ENCODE measurements around the gene PCNT. TPM values are rescaled to one million over a fixed set of nuclear protein-coding genes. Genes with fewer than 3 reads are reported as not detected.

PCNT gene
- total and polyA plus RNA-seq, 2 donors (not counting 1 experiment from before 2014, with no cell fraction given), result 20.3 to 58.1 TPM

DNA sequence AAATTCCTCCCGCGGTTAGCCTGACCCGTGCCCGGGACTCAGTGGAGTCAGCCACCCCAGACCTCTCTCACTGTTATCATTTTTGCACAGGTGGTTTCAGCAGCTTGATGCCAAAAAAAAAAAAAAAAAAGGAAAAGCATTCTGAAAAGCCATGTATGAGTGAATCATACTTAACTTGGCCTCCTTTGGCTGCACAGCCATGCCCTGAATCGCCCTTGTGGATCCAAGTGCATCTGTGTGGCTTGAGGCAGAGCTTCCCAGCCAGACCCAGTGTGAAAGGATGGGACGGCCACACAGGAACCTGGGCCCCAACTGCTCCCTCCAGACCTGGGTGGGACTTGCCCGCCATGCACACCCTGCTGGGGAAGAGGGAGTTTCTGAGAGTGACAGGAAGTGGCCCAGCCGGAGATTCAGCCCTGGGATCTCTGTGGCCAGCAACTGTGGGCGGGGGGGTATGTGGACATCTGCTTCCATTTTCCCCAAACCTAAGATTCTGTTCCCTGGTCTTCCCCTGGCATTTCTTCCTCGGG is 29.2 kb upstream of the PCNT start:
- H3K4me3 Mint-ChIP-seq, result no peak overlapping the region
- no peak overlapping the region for H3K9ac ChIP-seq (ENCODE audit: low read length)
- H3K4me1 ChIP-seq (ENCODE audit: control insufficient read depth in 2 of 2, insufficient read depth in 2 of 2, low read length in 2 of 2), result peaks cover 13 to 28% of the 10 kb centered on the region in 2 donors
- intact Hi-C loops (cut with micrococcal nuclease), result no loop called here
- H2AFZ ChIP-seq (ENCODE audit: insufficient read depth, low read depth, low read length, poor library complexity, severe bottlenecking), result no peak overlapping the region
- H3K4me1 Mint-ChIP-seq, result peaks cover 19% of the 10 kb centered on the region
- TF ChIP-seq, protein P1, sequence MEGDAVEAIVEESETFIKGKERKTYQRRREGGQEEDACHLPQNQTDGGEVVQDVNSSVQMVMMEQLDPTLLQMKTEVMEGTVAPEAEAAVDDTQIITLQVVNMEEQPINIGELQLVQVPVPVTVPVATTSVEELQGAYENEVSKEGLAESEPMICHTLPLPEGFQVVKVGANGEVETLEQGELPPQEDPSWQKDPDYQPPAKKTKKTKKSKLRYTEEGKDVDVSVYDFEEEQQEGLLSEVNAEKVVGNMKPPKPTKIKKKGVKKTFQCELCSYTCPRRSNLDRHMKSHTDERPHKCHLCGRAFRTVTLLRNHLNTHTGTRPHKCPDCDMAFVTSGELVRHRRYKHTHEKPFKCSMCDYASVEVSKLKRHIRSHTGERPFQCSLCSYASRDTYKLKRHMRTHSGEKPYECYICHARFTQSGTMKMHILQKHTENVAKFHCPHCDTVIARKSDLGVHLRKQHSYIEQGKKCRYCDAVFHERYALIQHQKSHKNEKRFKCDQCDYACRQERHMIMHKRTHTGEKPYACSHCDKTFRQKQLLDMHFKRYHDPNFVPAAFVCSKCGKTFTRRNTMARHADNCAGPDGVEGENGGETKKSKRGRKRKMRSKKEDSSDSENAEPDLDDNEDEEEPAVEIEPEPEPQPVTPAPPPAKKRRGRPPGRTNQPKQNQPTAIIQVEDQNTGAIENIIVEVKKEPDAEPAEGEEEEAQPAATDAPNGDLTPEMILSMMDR (IDR thresholded peaks at IDR 0.05), result no peak
- H3K4me3 ChIP-seq (ENCODE audit: control extremely low read depth in 1 of 5, extremely low read depth in 1 of 5, insufficient read depth in 1 of 5, low read depth in 2 of 5, low read length in 4 of 5), result no peak overlapping the region
- CTCF ChIA-PET, result no interaction called here
- H3K27ac Mint-ChIP-seq, result no peak overlapping the region
- no peaks in the 10 kb centered on the region for H3K9me3 Mint-ChIP-seq (ENCODE audit: insufficient read depth)
- H3K27ac ChIP-seq (ENCODE audit: low read length in 2 of 2), result no peak overlapping the region
- no peak overlapping the region for H3K4me2 ChIP-seq (replicated peaks; ENCODE audit: low read depth, low read length, poor library complexity, severe bottlenecking)
- peaks cover 3% of the 10 kb centered on the region for H3K27me3 Mint-ChIP-seq
- peaks cover 2 to 12% of the 10 kb centered on the region in 2 experiments for H3K36me3 ChIP-seq (replicated peaks in 1 of 2; ENCODE audit: control extremely low read depth in 1 of 2, control insufficient read depth in 1 of 2, extremely low read depth in 1 of 2, insufficient read depth in 2 of 2, low read length in 1 of 2)
- ATAC-seq (ENCODE audit: low read depth), result no peak
- peaks cover 0 to 10% (median 3%) of the 10 kb centered on the region in 4 experiments for H3K27me3 ChIP-seq (replicated peaks in 1 of 4; ENCODE audit: control extremely low read depth in 1 of 4, control insufficient read depth in 3 of 4, insufficient read depth in 4 of 4, low read length in 3 of 4)
- no peaks in the 10 kb centered on the region for H4K20me1 ChIP-seq (ENCODE audit: control insufficient read depth, insufficient read depth, low read length, poor library complexity, severe bottlenecking)
- POLR2A ChIA-PET, result no interaction called here
- no peaks in the 10 kb centered on the region for H3K79me2 ChIP-seq (ENCODE audit: control insufficient read depth, insufficient read depth, low read length)
- H3K9me3 ChIP-seq (ENCODE audit: control extremely low read depth in 1 of 3, control insufficient read depth in 2 of 3, insufficient read depth in 1 of 3, low read length in 2 of 3), result peaks cover 0 to 21% (median 3%) of the 10 kb centered on the region in 3 donors
- WGBS (ENCODE audit: insufficient coverage), result 45% methylated on average over 3 of the region's 10 CpGs
- no peak for DNase-seq

DNA sequence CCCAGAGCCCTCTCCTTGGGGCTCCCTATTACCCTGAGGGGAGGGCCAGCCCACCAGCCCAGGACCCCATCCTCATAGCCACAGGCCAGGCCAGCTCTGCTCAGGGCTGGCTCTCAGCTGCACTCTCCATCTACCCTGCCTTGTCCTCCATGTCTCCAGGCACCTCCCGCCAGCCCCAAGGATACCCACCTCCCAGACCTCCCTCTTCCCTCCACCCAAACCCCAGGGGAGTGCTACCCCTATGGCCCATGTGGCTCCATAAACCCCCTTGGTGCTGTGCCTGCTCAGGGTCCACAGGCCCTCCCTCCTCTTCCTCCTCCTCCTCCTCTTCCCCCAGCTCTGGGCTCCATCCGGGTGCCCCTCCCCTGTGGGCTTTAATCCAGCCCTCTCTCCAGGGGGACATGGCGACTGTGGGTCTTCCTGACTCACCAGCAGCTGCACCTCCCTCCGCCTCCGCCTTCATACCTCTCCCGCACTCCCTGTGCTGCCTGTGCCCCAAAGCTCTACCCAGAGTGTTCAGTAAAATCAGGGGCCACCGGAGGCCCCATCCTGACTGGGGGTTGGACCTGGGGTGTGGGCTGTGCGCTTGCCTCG is 28.7 kb upstream of the PCNT start:
- no peak overlapping the region for H3K9ac ChIP-seq (ENCODE audit: low read length)
- no peak overlapping the region for H3K4me3 Mint-ChIP-seq
- peak overlapping the region; percentile 79 for H2AFZ ChIP-seq (ENCODE audit: insufficient read depth, low read depth, low read length, poor library complexity, severe bottlenecking)
- 68% methylated on average over 5 of the region's 9 CpGs for WGBS (ENCODE audit: insufficient coverage)
- no peaks in the 10 kb centered on the region for H3K79me2 ChIP-seq (ENCODE audit: control insufficient read depth, insufficient read depth, low read length)
- TF ChIP-seq, protein P1 (IDR thresholded peaks at IDR 0.05), result no peak
- no peak for TF ChIP-seq EZH2 (IDR thresholded peaks at IDR 0.05; ENCODE audit: borderline replicate concordance, insufficient read depth, low read depth, low read length, poor library complexity, severe bottlenecking)
- H3K4me3 ChIP-seq (ENCODE audit: control extremely low read depth in 1 of 5, extremely low read depth in 1 of 5, insufficient read depth in 1 of 5, low read depth in 2 of 5, low read length in 4 of 5), result no peak overlapping the region
- peaks cover 17% of the 10 kb centered on the region for H3K4me1 Mint-ChIP-seq
- H3K27ac Mint-ChIP-seq, result peak overlapping the region; percentile 32
- intact Hi-C loops (cut with micrococcal nuclease), result no loop called here
- ATAC-seq (ENCODE audit: low read depth) (no peak), DNase-seq (no peak)
- peak overlapping the region in 1 of 2 donors; percentile 67 for H3K27ac ChIP-seq (ENCODE audit: low read length in 2 of 2)
- no peak overlapping the region for H3K4me2 ChIP-seq (replicated peaks; ENCODE audit: low read depth, low read length, poor library complexity, severe bottlenecking)
- H3K4me1 ChIP-seq (ENCODE audit: control insufficient read depth in 2 of 2, insufficient read depth in 2 of 2, low read length in 2 of 2), result peaks cover 13 to 24% of the 10 kb centered on the region in 2 donors
- H3K36me3 ChIP-seq (replicated peaks in 1 of 2; ENCODE audit: control extremely low read depth in 1 of 2, control insufficient read depth in 1 of 2, extremely low read depth in 1 of 2, insufficient read depth in 2 of 2, low read length in 1 of 2), result peaks cover 2 to 12% of the 10 kb centered on the region in 2 experiments
- H4K20me1 ChIP-seq (ENCODE audit: control insufficient read depth, insufficient read depth, low read length, poor library complexity, severe bottlenecking), result no peaks in the 10 kb centered on the region
- CTCF ChIA-PET, result no interaction called here
- peaks cover 3% of the 10 kb centered on the region for H3K27me3 Mint-ChIP-seq
- POLR2A ChIA-PET, result no interaction called here
- peaks cover 0 to 21% (median 3%) of the 10 kb centered on the region in 3 donors for H3K9me3 ChIP-seq (ENCODE audit: control extremely low read depth in 1 of 3, control insufficient read depth in 2 of 3, insufficient read depth in 1 of 3, low read length in 2 of 3)
- H3K27me3 ChIP-seq (replicated peaks in 1 of 4; ENCODE audit: control extremely low read depth in 1 of 4, control insufficient read depth in 3 of 4, insufficient read depth in 4 of 4, low read length in 3 of 4), result peaks cover 0 to 10% (median 3%) of the 10 kb centered on the region in 4 experiments
- no peaks in the 10 kb centered on the region for H3K9me3 Mint-ChIP-seq (ENCODE audit: insufficient read depth)

Data from B cell (primary cell).